Osteoblast (primary cell): ENCODE measurements around the gene CES4A. TPM values are rescaled to one million over a fixed set of nuclear protein-coding genes. Genes with fewer than 3 reads are reported as not detected.

Source experiments
- DNase-seq: peaks from one replicate; pipeline ENCODE4 v3.0.0; 2011; ENCODE audit warnings: low spot score, mixed read lengths; ENCODE audit not compliant: insufficient read length; ENCODE audit errors: missing footprints
- H2AFZ ChIP-seq: 2 replicates; pipeline ENCODE4 v1.6.0; 2011; ENCODE audit warnings: mild to moderate bottlenecking, low read length
- H3K27ac ChIP-seq: 2 replicates; pipeline ENCODE4 v1.5.1; 2011; ENCODE audit warnings: mild to moderate bottlenecking, low read depth, low read length, moderate library complexity
- H3K27me3 ChIP-seq: 2 replicates; pipeline ENCODE4 v1.6.0; 2012; ENCODE audit warnings: mild to moderate bottlenecking, control low read depth, inconsistent platforms, low read length, moderate library complexity; ENCODE audit not compliant: insufficient read depth
- H3K36me3 ChIP-seq: 2 replicates; pipeline ENCODE4 v1.5.1; 2011; ENCODE audit warnings: mild to moderate bottlenecking, low read length, control low read depth, moderate library complexity; ENCODE audit not compliant: insufficient read depth
- H3K4me1 ChIP-seq: 2 replicates; pipeline ENCODE4 v1.5.1; 2011; ENCODE audit warnings: mild to moderate bottlenecking, low read length, control low read depth, moderate library complexity; ENCODE audit not compliant: insufficient read depth
- H3K4me2 ChIP-seq: 2 replicates; pipeline ENCODE4 v1.6.0; 2011; ENCODE audit warnings: mild to moderate bottlenecking, low read length; ENCODE audit not compliant: insufficient read depth
- H3K4me3 ChIP-seq: fragments of 200-600 bp; sonication (generic); 3 replicates; pipeline ENCODE4 v1.5.1; 2012; ENCODE audit warnings: mild to moderate bottlenecking, low read length, inconsistent platforms; ENCODE audit not compliant: insufficient read depth
- H3K79me2 ChIP-seq: 2 replicates; pipeline ENCODE4 v1.6.0; 2012; ENCODE audit warnings: mild to moderate bottlenecking, low read length, control low read depth, inconsistent platforms; ENCODE audit not compliant: insufficient read depth
- H3K9me3 ChIP-seq: 2 replicates; pipeline ENCODE4 v1.5.1; 2011; ENCODE audit warnings: low read depth, low read length, control low read depth
- H4K20me1 ChIP-seq: 2 replicates; pipeline ENCODE4 v1.6.0; 2012; ENCODE audit warnings: mild to moderate bottlenecking, low read length, control low read depth; ENCODE audit not compliant: insufficient read depth
- total RNA-seq: library from RNA; depleted of rRNA; stranded (reverse); fragments of >200 nt; gene quantifications from 2 replicates; pipeline ENCODE4 v1.2.3, GENCODE V29; 2012
- TF ChIP-seq, protein P1 (sequence below): IDR thresholded peaks from 2 replicates; pipeline ENCODE4 v1.5.1; 2011; ENCODE audit warnings: mild to moderate bottlenecking, low read depth, low read length, moderate library complexity; ENCODE audit errors: extremely low read depth

Gene CES4A
- total RNA-seq, 1 donor, result 1.8 TPM

DNA sequence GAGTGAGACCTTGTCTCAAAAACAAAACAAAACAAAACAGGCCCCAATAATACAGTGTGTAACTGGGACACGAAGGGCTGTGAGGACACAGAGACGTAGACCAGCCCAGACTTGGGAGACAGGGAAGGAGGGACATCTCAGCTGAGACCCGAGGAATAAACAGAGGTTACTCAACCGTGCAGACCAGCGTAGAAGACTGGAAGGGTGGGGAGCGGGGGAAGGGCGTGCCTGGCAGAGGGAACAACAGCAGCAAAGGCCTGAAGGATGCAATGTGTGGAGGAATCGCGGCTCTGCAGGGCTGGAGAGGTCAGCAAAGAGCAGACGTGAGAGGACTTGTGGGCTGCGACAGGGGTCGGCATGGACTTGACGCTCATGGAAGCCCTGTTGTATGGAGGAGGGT, 11.6 kb upstream of the CES4A start:
- H3K9me3 ChIP-seq, result no peaks in the 10 kb centered on the region
- H3K4me1 ChIP-seq, result peaks cover 3% of the 10 kb centered on the region
- H3K27me3 ChIP-seq, result peaks cover under 1% of the 10 kb centered on the region
- H3K79me2 ChIP-seq, result no peaks in the 10 kb centered on the region
- H2AFZ ChIP-seq, result no peak overlapping the region
- no peaks in the 10 kb centered on the region for H4K20me1 ChIP-seq
- TF ChIP-seq, protein P1, sequence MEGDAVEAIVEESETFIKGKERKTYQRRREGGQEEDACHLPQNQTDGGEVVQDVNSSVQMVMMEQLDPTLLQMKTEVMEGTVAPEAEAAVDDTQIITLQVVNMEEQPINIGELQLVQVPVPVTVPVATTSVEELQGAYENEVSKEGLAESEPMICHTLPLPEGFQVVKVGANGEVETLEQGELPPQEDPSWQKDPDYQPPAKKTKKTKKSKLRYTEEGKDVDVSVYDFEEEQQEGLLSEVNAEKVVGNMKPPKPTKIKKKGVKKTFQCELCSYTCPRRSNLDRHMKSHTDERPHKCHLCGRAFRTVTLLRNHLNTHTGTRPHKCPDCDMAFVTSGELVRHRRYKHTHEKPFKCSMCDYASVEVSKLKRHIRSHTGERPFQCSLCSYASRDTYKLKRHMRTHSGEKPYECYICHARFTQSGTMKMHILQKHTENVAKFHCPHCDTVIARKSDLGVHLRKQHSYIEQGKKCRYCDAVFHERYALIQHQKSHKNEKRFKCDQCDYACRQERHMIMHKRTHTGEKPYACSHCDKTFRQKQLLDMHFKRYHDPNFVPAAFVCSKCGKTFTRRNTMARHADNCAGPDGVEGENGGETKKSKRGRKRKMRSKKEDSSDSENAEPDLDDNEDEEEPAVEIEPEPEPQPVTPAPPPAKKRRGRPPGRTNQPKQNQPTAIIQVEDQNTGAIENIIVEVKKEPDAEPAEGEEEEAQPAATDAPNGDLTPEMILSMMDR, result no peak
- H3K36me3 ChIP-seq, result no peaks in the 10 kb centered on the region
- no peak overlapping the region for H3K4me3 ChIP-seq
- H3K27ac ChIP-seq, result no peak overlapping the region
- no peak for DNase-seq
- H3K4me2 ChIP-seq, result no peak overlapping the region

DNA sequence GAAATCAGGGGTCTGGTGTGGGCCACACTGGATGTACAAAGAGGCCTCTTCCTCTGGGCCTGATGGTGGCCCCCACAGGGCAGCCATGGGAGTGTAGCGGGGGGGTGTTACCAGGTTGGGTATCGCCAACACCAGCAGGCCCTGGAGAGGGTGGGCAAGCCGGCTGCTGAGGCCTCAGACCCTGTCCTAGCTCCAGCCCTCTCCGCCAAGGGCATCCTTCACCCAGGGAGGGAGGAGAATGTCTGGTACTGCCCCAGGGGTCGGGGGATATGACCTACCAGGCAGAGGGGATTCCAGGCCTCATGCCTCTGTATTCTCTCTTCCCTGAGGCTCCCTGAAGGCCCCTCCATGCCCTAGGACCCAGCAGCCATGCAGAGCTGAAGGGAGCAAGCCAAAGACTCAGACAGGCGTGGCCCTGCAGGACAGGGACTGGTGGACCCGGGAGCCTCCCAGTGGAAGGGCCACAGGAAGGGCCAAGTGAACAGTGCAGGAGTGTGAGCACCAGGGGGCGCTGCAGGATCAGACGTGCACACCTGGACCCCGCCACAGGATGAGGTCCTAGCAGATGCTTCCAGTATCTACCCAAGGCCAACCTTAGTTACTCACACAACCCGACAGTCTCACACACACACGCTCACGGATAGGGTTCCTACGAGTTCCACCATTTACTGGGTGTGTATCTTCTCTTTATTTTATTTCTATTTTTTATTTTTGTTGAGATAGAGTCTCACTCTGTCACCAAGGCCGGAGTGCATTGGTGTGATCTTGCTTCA, 10.9 kb upstream of the CES4A start:
- Histone ChIP-seq H3K4me3 (no peak overlapping the region), H3K4me1 (peaks cover 3% of the 10 kb centered on the region), H3K36me3 (no peaks in the 10 kb centered on the region), H3K4me2 (no peak overlapping the region), H3K27me3 (no peaks in the 10 kb centered on the region), H4K20me1 (no peaks in the 10 kb centered on the region), H3K9me3 (no peaks in the 10 kb centered on the region), H3K27ac (no peak overlapping the region), H2AFZ (no peak overlapping the region), H3K79me2 (no peaks in the 10 kb centered on the region)
- DNase-seq, result peak; percentile 99
- TF ChIP-seq, protein P1, result peak; percentile 90

DNA sequence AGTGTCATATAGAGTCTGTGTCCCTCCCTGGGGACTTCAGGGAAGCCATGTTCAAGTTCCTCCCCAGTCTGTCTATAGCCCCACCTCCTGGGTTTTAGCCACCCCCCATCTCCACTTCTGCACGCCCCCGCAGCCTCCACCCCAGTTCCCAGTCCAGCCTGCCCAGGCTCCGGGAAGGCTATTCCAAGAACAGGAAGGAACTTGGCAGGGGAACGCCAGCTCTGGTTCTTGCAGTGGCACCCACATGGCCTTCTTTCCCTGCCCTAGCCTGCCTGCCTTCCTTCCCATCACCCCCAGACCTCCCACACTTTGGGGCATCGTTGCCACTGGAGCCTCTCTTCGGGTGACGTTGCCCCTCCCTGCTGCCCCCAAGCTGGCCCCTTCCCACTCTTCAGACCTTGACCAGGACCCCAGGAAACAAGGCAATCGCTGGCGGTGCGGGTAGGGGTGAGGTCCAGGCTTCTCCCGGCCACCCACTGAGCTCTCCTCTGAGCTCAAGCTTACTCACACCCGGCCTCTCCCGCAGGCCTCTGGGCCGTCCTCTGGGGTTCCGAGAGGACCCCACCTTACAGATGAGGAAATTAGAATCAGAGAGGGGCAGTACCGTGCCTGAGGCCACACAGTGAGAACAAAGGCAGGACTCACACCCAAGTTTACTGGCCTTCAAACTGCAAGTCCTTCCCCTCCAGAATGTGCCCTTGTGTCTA, 9.2 kb upstream of the CES4A start:
- Histone ChIP-seq H3K9me3 (no peaks in the 10 kb centered on the region), H3K27me3 (no peaks in the 10 kb centered on the region), H3K36me3 (no peaks in the 10 kb centered on the region), H3K27ac (no peak overlapping the region), H2AFZ (peak overlapping the region; percentile 78), H3K4me1 (peaks cover 3% of the 10 kb centered on the region), H4K20me1 (no peaks in the 10 kb centered on the region), H3K79me2 (no peaks in the 10 kb centered on the region), H3K4me3 (no peak overlapping the region), H3K4me2 (no peak overlapping the region)
- TF ChIP-seq, protein P1, result no peak
- peak; percentile 84 for DNase-seq

DNA sequence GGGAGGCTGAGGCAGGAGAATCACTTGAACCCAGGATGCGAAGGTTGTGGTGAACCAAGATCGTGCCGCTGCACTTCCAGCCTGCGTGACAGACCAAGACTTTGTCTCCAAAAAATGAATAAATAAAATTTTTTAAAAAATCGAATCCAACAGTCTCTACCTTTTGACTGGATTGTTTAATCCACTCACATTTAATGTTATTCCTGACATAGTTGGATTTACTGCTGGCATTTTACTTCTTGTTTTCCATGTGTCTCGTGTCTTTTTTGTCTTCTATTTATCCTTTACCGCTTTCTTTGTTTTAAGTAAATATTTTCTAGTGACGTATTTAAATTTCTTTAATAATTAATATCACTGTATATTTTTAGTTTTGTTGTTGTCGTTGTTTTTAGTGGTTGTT, 5.4 kb upstream of the CES4A start:
- H3K4me1 ChIP-seq, result peaks cover 3% of the 10 kb centered on the region
- H3K9me3 ChIP-seq, result no peaks in the 10 kb centered on the region
- no peaks in the 10 kb centered on the region for H3K79me2 ChIP-seq
- no peak overlapping the region for H3K4me3 ChIP-seq
- no peak overlapping the region for H3K4me2 ChIP-seq
- TF ChIP-seq, protein P1, result no peak
- no peaks in the 10 kb centered on the region for H3K36me3 ChIP-seq
- no peak overlapping the region for H2AFZ ChIP-seq
- DNase-seq, result no peak
- H3K27ac ChIP-seq, result no peak overlapping the region
- H4K20me1 ChIP-seq, result no peaks in the 10 kb centered on the region
- no peaks in the 10 kb centered on the region for H3K27me3 ChIP-seq
